Embryonic facial prominence (tissue), 1 donor: ENCODE data around the gene SLC27A2.
"Not testable (repeated sequence)": the region's sequence is repeated elsewhere in the genome, so short reads cannot be mapped to it uniquely, and the experiment has no call there.

ENCODE experiments used
- DNase-seq: peaks from one replicate; pipeline ENCODE4 v3.0.0-alpha.2; 2016; ENCODE audit errors: extremely low spot score

The SLC27A2 gene

DNA sequence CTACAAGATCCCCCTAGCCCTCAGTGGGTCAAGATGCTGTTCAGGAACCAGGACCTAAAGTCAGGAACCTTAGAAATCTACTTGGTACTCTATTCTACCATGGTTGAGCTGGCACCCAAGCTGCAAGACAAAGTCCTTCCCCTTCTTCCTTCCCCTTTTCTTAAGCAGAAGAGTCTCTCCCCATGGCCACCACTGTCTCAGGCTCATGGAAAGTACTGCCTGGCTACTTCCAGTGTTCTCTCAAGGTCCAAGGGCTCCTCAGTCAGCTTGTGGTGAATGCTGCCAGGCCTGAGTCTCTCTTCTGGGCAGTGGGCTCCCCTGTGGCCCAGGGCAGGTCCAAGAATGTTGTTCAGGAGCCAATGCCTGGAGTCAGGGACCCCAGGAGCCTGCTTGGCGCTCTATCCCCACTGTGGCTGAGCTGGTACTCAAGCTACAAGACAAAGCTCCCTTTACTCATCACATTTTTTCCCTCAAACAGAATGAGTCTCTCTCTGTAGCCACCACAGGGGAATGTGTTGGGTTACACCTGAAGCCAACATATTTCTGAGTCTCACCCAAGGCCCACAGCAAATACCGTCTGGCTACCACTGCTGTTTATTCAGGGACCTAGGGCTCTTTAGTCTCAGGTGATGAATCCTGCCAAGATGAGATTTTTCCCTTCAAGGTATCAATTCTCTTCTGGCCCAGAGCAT lies 18.1 kb upstream of the SLC27A2 start:
- DNase-seq: no peak

DNA sequence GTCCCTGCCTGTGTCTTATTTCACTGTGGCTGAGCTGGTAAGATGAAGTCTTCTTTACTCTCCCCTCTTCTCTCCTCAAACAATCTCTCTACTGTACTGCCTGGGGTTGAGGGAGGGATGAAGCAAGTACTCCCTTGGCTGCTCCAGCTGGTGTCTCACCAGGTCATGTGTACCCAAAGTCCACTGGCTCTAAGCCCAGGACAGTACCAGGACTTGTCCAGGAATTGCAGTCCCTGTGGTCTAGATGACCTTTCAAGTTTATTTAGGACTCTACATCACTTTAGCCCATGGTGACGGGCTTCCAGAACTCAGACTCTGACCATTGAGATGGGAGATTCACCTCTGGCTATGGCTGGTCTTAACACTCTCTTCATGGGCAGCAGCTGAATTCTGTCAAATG lies 17.5 kb upstream of the SLC27A2 start:
- no peak for DNase-seq

DNA sequence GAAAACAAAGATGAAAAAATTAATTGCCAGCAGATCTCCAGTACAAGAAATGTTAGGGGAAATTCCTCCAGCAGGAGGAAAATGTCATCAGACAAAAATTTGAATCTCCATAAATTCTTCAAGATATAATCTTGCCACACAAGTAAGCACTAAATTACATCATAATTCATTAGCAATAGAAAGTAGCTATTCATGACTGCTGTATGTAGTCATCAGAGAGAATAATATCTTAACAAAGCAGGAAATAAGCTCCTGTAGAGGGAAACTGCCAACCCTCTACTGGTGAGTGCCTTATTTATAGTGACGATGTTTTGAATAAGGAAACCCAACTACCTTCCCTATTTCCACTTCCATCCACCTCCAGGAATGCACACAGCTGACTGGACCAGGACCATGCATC lies 15.8 kb upstream of the SLC27A2 start:
- no peak for DNase-seq

DNA sequence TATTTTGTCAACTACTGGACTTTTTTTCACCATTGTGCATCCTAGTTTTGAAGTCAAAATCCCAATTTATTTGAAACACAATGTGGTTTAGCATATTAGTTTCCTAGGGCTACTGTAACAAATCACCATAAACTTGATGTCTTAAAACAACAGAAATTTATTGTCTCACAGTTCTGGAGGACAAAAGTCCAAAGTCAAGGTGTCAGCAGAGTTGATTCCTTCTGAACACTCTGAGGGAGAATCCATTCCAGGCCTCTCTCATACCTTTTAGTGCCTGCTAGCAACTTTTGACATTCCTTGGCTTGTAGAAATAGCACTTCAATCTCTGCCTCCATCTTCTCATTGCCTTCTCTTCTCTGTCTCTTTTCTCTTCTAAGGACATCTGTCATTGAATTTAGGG lies 14.9 kb upstream of the SLC27A2 start:
- DNase-seq: no peak

DNA sequence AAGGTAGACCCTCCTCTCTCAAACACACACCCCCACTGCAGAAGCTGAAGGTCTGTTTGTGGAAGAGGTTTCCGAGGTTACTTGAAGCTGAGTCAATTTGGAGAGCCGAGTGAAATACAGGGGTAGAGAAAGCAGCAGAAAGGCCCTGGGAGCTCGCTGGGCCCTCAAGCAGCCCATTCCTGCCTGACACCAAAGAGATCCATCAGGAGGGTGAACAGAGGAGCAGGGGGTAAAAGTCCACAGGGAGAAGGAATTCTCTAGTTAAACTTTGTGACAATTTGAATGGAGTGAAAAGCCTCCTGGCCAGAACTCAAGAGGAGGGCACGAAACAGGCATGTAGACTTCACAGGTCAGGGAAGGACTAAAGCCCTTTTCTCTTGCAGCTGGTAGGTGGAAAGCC lies 13.6 kb upstream of the SLC27A2 start:
- DNase-seq: no peak

DNA sequence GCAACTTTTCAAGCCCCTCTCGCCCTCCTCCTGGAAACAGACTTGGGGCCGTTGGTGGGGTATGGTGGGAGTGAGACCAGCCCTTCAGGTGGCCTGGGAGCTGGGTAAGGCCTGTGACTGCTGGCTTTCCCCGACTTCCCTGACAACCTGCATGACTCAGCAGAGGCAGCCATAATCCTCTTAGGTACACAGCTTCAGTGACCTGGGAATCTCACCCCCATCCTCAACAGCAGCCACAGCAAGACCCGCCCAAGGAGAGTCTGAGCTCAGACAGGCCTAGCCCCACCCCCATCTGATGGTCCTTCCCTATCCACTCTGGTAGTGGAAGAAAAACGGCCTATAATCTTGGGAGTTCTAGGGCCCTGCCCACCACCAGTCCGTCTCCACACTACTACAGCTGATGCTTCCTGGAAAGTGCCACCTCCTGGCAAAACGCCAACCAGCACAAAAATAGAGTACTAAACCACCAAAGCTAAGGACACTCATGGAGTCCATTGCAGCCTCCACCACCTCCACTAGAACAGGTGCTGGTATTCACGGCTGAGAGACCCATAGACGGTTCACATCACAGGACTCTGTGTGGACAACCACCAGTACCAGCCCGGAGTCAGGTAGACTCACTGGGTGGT lies 13.1 kb upstream of the SLC27A2 start:
- DNase-seq: no peak

DNA sequence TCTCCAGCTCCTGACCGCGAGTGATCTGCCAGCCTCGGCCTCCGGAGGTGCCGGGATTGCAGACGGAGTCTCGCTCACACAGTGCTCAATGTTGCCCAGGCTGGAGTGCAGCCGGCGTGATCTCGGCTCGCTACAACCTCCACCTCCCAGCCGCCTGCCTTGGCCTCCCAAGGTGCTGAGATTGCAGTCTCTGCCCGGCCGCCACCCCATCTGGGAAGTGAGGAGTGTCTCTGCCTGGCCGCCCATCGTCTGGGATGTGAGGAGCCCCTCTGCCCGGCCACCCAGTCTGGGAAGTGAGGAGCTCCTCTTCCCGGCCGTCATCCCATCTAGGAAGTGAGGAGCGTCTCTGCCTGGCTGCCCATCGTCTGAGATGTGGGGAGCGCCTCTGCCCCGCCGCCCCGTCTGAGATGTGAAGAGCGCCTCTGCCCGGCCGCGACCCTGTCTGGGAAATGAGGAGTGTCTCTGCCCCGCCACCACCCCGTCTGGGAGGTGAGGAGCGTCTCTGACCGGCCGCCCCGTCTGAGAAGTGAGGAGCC lies 9.6 kb upstream of the SLC27A2 start:
- DNase-seq: not testable (repeated sequence)

DNA sequence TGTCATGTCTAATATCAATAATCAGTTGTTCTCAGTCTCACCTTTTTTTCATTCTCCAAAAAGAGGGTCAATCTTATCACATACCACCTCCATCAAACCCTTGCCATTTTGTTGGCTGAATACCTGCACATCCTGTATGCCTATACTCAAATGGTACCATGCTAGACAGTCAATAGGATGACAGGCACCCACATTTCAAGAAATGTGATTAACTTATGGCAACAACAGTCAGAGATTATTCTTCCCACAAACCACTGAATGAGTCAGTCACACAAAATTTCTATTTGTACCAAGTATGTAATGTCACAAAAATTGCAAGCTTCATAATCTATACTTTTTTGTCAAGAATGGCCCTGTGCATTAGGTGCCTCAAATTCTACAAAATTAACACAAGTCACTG lies 5.1 kb upstream of the SLC27A2 start:
- no peak for DNase-seq

DNA sequence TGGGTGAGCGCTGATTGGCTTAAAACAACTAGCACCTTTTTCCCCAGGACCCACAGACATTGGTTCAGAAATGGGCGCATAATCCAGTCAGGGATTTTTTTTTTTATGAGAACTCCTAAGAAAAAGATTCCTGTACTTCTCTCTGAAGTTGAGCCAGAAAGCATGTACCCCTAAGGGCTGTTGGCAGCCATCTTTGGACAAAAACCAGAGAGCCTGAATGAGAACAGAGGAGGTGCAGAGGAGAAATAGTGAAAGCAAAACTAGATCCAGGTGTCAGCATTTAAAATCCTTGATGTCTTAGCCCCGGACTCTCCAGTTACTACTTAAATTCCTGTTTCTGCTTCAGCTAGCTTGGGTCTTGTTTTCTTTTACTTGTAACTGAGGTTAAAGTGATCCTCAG lies 1.9 kb upstream of the SLC27A2 start:
- no peak for DNase-seq

DNA sequence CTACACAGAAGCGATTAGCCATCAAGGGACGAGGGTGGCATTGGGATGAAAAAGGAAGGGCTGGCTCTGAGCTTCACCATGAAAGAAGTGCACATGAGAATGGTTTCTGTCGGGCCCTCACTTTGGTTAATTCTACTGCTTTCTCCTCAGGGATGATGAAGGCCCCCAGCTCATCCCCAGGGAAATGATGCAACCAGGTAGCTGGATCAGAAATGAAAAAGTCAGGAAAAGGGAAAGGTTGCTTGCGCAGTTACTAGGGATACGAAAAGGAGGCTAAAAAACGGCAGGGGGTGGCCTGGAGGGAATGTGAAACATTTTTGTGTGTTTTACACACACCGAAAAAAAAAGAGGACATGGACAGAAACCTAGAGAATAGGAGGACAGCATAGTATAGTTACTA lies 1.4 kb upstream of the SLC27A2 start:
- DNase-seq: no peak

DNA sequence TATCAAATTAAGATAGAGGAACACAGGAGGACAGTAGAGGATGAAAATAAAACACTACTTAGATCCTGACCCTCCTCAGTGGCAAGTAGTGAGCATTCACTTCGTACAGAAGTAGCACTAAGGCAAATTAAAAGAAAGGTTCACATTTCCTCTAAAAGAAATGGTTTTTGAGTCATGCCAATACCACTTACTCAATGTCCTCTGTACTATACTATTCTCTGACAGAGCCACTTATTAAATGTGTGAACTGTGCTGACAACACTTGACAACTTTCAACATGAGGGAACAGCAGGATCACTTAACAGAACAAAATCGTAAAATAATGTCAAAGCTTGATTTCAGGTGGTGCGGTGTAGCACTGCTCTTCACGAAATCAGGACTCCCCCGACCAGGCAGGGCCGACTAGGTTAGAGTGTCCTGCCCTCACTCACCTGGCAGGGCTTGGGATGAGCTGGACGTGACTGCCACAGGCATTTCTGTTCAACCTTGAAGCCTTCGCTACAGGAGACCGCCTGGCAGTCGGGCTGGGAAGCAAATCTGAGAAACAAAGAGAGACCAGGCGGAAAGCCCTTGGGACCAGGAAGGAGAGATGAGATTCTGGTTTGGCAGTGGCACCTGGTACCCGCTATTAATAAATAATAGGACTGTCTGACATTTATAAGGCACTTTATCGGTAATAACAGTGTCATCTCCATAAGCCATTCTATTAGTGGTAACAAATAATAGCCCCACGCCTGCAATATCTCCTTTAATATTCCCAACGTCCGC lies 611 bp upstream of the SLC27A2 start:
- no peak for DNase-seq

DNA sequence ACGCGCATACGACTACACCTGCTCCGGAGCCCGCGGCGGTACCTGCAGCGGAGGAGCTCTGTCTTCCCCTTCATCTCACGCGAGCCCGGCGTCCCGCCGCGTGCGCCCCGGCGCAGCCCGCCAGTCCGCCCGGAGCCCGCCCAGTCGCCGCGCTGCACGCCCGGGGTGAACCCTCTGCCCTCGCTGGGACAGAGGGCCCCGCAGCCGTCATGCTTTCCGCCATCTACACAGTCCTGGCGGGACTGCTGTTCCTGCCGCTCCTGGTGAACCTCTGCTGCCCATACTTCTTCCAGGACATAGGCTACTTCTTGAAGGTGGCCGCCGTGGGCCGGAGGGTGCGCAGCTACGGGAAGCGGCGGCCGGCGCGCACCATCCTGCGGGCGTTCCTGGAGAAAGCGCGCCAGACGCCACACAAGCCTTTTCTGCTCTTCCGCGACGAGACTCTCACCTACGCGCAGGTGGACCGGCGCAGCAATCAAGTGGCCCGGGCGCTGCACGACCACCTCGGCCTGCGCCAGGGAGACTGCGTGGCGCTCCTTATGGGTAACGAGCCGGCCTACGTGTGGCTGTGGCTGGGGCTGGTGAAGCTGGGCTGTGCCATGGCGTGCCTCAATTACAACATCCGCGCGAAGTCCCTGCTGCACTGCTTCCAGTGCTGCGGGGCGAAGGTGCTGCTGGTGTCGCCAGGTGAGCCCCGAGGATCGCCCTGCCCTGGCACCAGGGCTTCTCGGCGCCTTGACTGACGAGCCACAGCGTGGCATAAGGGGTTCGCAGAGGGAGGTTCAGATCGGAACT lies 420 bp downstream of the SLC27A2 start:
- no peak for DNase-seq

DNA sequence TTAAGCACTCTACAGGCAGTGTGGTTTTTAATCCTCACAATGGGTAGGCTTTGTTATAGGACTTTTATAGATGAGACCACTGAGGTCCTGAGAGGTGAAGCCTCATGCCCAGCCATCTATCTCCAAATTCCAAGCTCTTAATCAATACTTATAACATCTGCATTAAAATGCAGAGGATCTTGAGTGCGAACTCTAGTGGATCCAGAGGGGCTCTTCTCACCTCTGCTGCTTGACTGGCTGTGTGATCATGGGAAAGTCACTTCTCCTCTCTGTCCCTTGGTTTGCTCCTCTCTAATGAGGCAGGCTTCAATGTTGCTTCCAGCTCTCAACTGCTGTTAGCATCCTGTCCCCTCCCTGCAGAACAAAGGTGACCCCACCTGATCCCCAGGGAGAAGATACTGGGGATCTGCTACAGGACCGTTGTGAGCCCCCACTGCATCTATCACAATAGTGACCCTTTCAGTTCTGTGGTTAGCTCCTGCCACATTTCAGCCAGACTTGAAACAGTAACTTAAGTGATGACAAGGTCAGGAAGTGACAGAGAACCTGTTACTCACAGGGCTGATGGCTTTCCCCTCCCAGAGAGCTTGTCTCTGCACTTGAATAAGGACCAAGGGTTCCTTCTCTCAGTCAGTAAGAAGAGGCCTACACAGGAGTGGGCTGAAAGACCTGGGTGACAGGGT lies 1.3 kb downstream of the SLC27A2 start:
- no peak for DNase-seq

DNA sequence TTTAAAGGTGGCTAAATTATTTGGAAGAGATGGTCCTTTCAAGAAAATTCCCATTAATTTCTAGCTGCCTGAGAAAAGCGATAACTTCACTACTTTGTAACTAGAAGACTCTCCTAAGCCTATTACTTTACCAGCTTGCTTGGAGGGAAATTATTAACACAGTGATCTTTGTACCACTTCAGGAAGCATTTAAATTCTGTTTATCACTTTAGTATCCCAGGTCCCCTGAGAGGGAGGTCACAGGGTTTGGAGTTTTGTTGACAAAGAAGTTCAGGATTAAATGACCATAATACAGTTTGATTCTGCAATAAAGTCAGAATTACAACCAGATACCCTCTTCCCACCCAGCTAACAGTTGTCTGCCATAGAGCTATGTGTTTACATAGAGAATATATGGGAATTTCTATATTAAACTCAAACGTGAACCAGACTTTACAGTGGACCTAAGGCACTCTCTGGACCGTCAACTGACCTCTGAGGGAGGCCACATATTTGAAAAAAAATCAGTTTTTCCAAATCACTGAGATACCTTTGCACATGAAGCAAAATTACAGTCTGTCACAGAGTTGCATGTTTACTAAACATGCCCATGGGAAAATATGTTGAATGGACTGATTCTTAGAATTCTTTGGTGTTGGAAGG lies 3.0 kb downstream of the SLC27A2 start:
- no peak for DNase-seq

DNA sequence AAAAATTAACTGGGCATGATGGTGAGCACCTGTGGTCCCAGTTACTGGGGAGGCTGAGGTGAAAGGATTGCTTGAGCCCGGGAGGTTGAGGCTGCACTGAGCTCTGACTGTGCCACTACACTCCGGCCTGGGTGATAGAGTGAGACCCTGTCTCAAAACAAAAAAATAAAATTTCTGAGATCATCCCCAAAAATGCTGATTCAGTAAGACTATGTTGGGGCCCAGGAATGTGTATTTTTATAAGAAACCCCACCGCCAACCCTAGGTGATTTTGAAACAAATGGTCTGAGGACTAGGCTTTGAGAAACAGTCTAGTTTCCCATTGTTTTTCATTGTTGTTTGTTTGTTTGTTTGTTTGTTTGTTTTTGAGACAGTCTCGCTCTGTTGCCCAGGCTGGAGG lies 4.1 kb downstream of the SLC27A2 start:
- DNase-seq: no peak

DNA sequence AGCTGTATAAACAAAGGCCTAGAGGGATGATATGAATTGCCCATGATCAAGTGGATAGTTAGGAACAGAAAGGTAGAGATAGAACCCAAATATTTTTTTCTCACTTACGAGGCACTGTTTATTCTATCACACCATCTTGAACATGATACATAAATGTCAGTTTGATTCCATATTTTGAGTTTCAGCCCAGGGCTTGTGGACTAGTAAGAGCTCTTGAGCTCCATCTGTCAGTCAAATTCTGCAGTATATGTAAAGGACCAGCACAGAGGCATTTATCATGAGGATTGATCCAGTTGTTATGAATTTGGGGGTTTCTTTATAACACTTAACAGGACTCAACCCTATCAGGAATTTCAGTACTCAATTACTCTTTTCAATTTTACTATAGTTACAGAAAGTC lies 4.8 kb downstream of the SLC27A2 start:
- no peak for DNase-seq

DNA sequence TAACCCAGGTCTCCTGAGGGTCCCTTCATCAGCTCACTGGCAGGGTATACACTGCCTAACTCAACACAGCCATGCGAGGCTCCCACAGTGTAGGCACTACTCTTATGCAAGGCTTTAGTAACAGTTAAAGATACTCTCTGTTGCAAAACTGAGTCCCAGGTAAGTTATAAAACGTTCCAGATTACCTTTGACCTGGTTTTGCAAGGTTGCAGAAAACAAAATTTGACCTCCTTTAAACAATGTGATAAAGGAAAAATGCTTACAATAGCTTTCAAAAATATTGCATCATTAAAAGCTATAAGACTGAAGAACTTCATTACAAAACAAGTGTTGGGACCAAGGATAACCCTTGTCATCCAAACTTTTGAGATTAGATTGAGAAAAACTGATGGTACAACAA lies 5.5 kb downstream of the SLC27A2 start:
- DNase-seq: no peak

DNA sequence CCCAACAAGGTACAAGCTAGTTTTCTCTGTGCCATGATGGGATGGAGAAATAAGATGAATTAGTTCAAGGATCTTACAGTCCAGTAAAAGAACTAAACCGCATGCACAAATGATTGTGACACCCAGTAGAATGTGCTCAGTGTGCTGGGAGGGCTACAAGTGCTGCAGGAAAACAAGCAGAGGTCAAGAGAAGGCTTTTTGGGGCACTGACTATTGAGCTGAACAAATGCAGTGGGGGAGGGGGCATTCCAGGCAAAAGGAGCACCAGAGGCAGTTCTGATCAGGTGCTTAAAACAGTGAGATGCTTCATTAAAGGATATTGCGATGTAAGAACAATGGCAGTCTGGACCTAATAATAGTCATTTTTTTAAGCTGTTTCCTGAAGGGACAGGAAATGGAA lies 6.0 kb downstream of the SLC27A2 start:
- no peak for DNase-seq

DNA sequence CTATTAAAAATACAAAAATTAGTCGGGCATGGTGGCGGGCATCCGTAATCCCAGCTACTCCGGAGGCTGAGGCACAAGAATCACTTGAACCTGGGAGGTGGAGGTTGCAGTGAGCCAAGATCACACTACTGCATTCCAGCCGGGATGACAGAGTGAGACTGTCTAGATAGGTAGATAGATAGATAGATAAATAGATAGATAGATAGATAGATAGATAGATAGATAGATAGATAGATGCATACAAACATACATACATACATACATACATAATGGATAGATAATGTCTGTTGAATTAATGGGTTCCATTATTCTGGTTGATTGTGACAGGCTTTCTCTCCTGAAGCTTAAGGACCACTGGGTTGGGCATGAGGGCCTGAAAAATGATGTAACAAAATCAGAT lies 6.8 kb downstream of the SLC27A2 start:
- DNase-seq: not testable (repeated sequence)

DNA sequence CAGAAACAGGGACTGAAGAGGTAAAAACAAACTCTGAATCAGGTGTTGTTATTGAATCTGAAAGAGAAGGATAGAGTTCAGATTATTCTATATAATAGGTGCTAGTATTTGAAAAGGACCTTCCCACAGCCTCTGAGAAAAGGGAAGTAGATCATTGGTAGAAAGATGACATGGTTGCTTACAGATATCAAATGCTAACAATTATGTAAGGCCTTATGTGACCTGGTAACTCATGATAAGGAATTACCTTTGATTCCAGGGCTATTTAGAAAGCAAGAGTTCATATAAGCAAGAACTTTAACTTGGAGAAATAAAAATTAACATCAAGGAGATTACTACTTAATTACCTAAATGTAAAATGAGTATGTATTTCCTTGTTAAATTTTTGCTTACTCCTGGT lies 7.6 kb downstream of the SLC27A2 start:
- DNase-seq: no peak

DNA sequence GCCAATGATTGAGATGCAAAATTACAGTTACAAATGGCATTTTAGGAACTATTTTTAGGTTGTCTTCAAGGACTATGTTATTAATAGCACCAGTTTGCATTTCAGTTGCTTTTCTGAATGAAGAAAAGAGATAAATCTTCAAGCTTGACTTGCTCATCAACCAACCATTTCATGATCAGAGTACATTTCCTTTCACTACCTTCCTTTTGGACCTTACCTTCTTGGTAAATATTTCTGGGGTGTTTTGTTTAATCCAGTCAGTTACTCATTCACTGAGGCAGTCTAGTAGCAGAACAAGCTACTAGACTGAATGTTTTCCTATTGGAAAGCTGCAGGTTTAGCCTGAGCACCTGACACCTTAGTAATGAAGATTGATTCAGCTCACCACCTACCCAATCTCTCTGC lies 8.2 kb downstream of the SLC27A2 start:
- DNase-seq: no peak
